WTC11 (cell line): ENCODE measurements around the gene KIFC1. TPM values are rescaled to one million over a fixed set of nuclear protein-coding genes. Genes with fewer than 3 reads are reported as not detected.

ENCODE experiments used
- ATF2 ChIP-seq: sonication (generic); formaldehyde crosslinking; IDR thresholded peaks from 2 replicates; pipeline ENCODE4 v1.8.1; 2022; ENCODE audit warnings: low read depth, missing genetic modification reagents, borderline replicate concordance
- CREB1 ChIP-seq: sonication (generic); formaldehyde crosslinking; IDR thresholded peaks from 2 replicates; pipeline ENCODE4 v1.8.0; 2023; ENCODE audit warnings: mild to moderate bottlenecking, missing genetic modification reagents
- E2F4 ChIP-seq: sonication (generic); formaldehyde crosslinking; IDR thresholded peaks from 2 replicates; pipeline ENCODE4 v1.8.1; 2022; ENCODE audit warnings: low read depth, mild to moderate bottlenecking, moderate library complexity, missing genetic modification reagents, borderline replicate concordance
- E2F5 ChIP-seq: sonication (generic); formaldehyde crosslinking; IDR thresholded peaks from 2 replicates; pipeline ENCODE4 v1.8.1; 2022; ENCODE audit warnings: mild to moderate bottlenecking, moderate library complexity, missing genetic modification reagents
- ESRRA ChIP-seq: sonication (generic); formaldehyde crosslinking; IDR thresholded peaks from 2 replicates; pipeline ENCODE4 v1.8.1; 2022; ENCODE audit warnings: mild to moderate bottlenecking, missing genetic modification reagents, borderline replicate concordance
- GRHL2 ChIP-seq: fragments of 250-450 bp; sonication (Bioruptor Pico); IDR thresholded peaks from 2 replicates; pipeline ENCODE4 v1.8.0; 2022; ENCODE audit warnings: mild to moderate bottlenecking, moderate library complexity; ENCODE audit not compliant: insufficient replicate concordance, severe bottlenecking
- HMGA2 ChIP-seq: fragments of 250-450 bp; sonication (Bioruptor Pico); IDR thresholded peaks from 2 replicates; pipeline ENCODE4 v1.4.0; 2021; ENCODE audit warnings: mild to moderate bottlenecking, moderate library complexity
- MYBL2 ChIP-seq: sonication (generic); formaldehyde crosslinking; IDR thresholded peaks from 2 replicates; pipeline ENCODE4 v1.8.1; 2023; ENCODE audit warnings: mild to moderate bottlenecking, moderate library complexity, missing genetic modification reagents
- NFE2L1 ChIP-seq: sonication (generic); formaldehyde crosslinking; IDR thresholded peaks from 2 replicates; pipeline ENCODE4 v1.8.1; 2023; ENCODE audit warnings: missing genetic modification reagents
- NR1H2 ChIP-seq: sonication (generic); formaldehyde crosslinking; IDR thresholded peaks from 2 replicates; pipeline ENCODE4 v1.9.0; 2021; ENCODE audit warnings: mild to moderate bottlenecking, moderate library complexity, missing genetic modification reagents
- PRDM15 ChIP-seq: sonication (generic); formaldehyde crosslinking; IDR thresholded peaks from 2 replicates; pipeline ENCODE4 v1.8.0; 2022; ENCODE audit warnings: missing genetic modification reagents
- PREB ChIP-seq: sonication (generic); formaldehyde crosslinking; IDR thresholded peaks from 2 replicates; pipeline ENCODE4 v1.8.1; 2022; ENCODE audit warnings: mild to moderate bottlenecking, missing genetic modification reagents, moderate library complexity, borderline replicate concordance
- RELA ChIP-seq: sonication (generic); formaldehyde crosslinking; IDR thresholded peaks from 2 replicates; pipeline ENCODE4 v1.8.1; 2022; ENCODE audit warnings: missing genetic modification reagents, mild to moderate bottlenecking, borderline replicate concordance
- RORB ChIP-seq: fragments of 250-450 bp; sonication (Bioruptor Pico); IDR thresholded peaks from 2 replicates; pipeline ENCODE4 v1.9.0; 2021; ENCODE audit warnings: mild to moderate bottlenecking
- SMAD3 ChIP-seq: sonication (generic); formaldehyde crosslinking; IDR thresholded peaks from 2 replicates; pipeline ENCODE4 v1.8.0; 2022; ENCODE audit warnings: missing genetic modification reagents, mild to moderate bottlenecking, borderline replicate concordance
- SOX15 ChIP-seq: fragments of 250-450 bp; sonication (Bioruptor Pico); IDR thresholded peaks from 2 replicates; pipeline ENCODE4 v1.9.0; 2021; ENCODE audit warnings: mild to moderate bottlenecking
- USF1 ChIP-seq: sonication (generic); formaldehyde crosslinking; IDR thresholded peaks from 2 replicates; pipeline ENCODE4 v1.8.0; 2022; ENCODE audit warnings: mild to moderate bottlenecking, missing genetic modification reagents
- ZNF121 ChIP-seq: sonication (generic); formaldehyde crosslinking; IDR thresholded peaks from 2 replicates; pipeline ENCODE4 v1.8.0; 2023; ENCODE audit warnings: missing genetic modification reagents
- total RNA-seq: library from RNA; stranded (reverse); gene quantifications from 3 replicates; pipeline ENCODE4 v1.2.3, GENCODE V29; 2021
- TF ChIP-seq, protein P1 (sequence below): sonication (generic); formaldehyde crosslinking; IDR thresholded peaks from 2 replicates; pipeline ENCODE4 v1.8.0; 2023; ENCODE audit warnings: missing genetic modification reagents, mild to moderate bottlenecking, borderline replicate concordance
- TF ChIP-seq, protein P2 (sequence below): fragments of 250-450 bp; sonication (Bioruptor Pico); IDR thresholded peaks from 2 replicates; pipeline ENCODE4 v2.1.2; 2022; ENCODE audit warnings: mild to moderate bottlenecking, moderate library complexity

KIFC1 gene
- total RNA-seq, 1 experiment from 2014 or later = 97.3 TPM

DNA sequence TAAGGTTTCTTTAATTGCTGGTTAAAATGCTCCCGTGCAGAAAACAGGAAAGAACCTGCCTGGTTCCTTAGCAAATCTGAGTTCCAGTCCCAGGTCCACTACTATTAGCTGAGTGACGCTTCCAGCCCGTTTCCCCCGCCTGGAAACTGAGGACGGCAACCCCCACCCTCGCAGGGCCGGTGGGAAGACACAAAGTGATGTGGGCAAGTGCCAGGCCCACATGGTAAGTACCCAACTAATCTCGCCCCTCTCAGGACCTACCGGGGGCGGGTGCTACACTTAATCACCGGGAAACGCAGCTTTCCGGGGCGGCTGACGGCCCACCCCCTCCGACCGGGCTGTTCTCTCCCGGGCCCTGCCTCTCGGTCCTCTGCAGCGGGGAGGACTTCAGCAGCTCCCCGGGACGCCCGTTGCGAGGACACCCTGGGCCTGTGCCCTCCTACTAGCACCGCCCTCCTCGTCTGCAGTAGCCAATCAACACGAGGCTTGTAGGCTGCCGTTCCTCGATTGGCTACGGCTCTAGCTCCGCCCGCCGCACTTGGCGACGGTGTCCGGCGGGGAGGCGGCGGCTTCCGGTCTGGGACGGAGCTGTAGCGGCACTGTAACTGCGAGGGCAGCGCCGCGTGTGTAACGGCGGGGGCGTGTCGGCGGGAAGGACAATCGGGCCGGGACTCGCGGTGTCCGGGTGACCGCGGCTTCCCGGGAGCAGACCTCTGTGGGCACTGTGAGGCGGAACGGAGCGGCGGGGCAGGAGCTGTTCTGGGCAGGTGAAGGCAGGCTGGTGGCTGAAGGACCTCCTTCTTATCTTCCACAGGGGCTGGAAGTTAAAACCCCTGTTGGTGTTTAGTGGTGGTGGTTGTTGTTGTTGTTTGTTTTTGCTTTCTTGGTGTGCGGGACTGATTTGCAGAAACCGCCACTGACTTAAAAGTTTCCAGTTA lies 62.7 kb downstream of the KIFC1 start, which contains the start of gene ZBTB9 (continued):
- TF ChIP-seq NFE2L1 (CRISPR knock-in tag) = no peak; the same call in 1 of the 2 replicates
- peak; percentile 62; the same call in 1 of the 2 replicates for TF ChIP-seq MYBL2 (CRISPR knock-in tag)
- TF ChIP-seq E2F5 (CRISPR knock-in tag) = no peak; the same call in 1 of the 2 replicates
- TF ChIP-seq HMGA2 = no peak
- TF ChIP-seq E2F4 (CRISPR knock-in tag) = peak; percentile 21; the same call in 1 of the 2 replicates
- no peak for TF ChIP-seq GRHL2 (CRISPR knock-in tag)
- no peak for TF ChIP-seq SOX15 (CRISPR knock-in tag)
- TF ChIP-seq RELA (CRISPR knock-in tag) = 0 out of 2 replicates have a peak, but pooled peaks have one; percentile 21
- TF ChIP-seq RORB = no peak
- no peak for TF ChIP-seq NR1H2
- TF ChIP-seq CREB1 (CRISPR knock-in tag) = peak; percentile 85; the same call in 1 of the 2 replicates
- TF ChIP-seq, protein P1, sequence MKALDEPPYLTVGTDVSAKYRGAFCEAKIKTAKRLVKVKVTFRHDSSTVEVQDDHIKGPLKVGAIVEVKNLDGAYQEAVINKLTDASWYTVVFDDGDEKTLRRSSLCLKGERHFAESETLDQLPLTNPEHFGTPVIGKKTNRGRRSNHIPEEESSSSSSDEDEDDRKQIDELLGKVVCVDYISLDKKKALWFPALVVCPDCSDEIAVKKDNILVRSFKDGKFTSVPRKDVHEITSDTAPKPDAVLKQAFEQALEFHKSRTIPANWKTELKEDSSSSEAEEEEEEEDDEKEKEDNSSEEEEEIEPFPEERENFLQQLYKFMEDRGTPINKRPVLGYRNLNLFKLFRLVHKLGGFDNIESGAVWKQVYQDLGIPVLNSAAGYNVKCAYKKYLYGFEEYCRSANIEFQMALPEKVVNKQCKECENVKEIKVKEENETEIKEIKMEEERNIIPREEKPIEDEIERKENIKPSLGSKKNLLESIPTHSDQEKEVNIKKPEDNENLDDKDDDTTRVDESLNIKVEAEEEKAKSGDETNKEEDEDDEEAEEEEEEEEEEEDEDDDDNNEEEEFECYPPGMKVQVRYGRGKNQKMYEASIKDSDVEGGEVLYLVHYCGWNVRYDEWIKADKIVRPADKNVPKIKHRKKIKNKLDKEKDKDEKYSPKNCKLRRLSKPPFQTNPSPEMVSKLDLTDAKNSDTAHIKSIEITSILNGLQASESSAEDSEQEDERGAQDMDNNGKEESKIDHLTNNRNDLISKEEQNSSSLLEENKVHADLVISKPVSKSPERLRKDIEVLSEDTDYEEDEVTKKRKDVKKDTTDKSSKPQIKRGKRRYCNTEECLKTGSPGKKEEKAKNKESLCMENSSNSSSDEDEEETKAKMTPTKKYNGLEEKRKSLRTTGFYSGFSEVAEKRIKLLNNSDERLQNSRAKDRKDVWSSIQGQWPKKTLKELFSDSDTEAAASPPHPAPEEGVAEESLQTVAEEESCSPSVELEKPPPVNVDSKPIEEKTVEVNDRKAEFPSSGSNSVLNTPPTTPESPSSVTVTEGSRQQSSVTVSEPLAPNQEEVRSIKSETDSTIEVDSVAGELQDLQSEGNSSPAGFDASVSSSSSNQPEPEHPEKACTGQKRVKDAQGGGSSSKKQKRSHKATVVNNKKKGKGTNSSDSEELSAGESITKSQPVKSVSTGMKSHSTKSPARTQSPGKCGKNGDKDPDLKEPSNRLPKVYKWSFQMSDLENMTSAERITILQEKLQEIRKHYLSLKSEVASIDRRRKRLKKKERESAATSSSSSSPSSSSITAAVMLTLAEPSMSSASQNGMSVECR (CRISPR knock-in tag) = peak; percentile 81; the same call in 1 of the 2 replicates
- no peak for TF ChIP-seq PRDM15 (CRISPR knock-in tag)
- no peak; the same call in none of the 2 replicates for TF ChIP-seq ZNF121 (CRISPR knock-in tag)
- TF ChIP-seq PREB (CRISPR knock-in tag) = peak; percentile 60; the same call in 1 of the 2 replicates
- TF ChIP-seq ATF2 (CRISPR knock-in tag) = no peak
- TF ChIP-seq, protein P2, sequence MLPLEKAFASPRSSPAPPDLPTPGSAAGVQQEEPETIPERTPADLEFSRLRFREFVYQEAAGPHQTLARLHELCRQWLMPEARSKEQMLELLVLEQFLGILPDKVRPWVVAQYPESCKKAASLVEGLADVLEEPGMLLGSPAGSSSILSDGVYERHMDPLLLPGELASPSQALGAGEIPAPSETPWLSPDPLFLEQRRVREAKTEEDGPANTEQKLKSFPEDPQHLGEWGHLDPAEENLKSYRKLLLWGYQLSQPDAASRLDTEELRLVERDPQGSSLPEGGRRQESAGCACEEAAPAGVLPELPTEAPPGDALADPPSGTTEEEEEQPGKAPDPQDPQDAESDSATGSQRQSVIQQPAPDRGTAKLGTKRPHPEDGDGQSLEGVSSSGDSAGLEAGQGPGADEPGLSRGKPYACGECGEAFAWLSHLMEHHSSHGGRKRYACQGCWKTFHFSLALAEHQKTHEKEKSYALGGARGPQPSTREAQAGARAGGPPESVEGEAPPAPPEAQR = no peak
- TF ChIP-seq SMAD3 (CRISPR knock-in tag) = peak; percentile 38; the same call in 1 of the 2 replicates
- TF ChIP-seq ESRRA (CRISPR knock-in tag) = peak; percentile 52; the same call in 1 of the 2 replicates
- TF ChIP-seq USF1 (CRISPR knock-in tag) = no peak; the same call in 1 of the 2 replicates
